Activated CD8-positive, alpha-beta T cell treated with anti-CD3 and anti-CD28 coated beads for 36 hours (primary cell): ENCODE measurements around the gene MACROD2. TPM values are rescaled to one million over a fixed set of nuclear protein-coding genes. Genes with fewer than 3 reads are reported as not detected.

Source experiments
- ATAC-seq: fragments of 200-7000 bp; cut with Tn5 transposase; one replicate; pipeline ENCODE4 v1.10.0; 2021; ENCODE audit warnings: mild to moderate bottlenecking, moderate library complexity
- CTCF ChIA-PET: fragments of 350-600 bp; sonication (Branson Sonifier 250); formaldehyde crosslinking; loops from one replicate; lab custom pipeline; 2021; ENCODE audit warnings: antibody characterized with exemption; lab: Charles Lee
- POLR2A ChIA-PET: fragments of 350-600 bp; sonication (Branson Sonifier 250); formaldehyde crosslinking; loops from one replicate; lab custom pipeline; 2021; ENCODE audit warnings: antibody characterized with exemption; lab: Charles Lee
- DNase-seq: peaks from one replicate; pipeline ENCODE4 v3.0.0-alpha.2; 2020
- H3K27ac Mint-ChIP-seq: one replicate; pipeline ENCODE4 v1.8.0; 2021; ENCODE audit warnings: mild to moderate bottlenecking, mixed read lengths
- H3K27me3 Mint-ChIP-seq: one replicate; pipeline ENCODE4 v1.8.0; 2021; ENCODE audit warnings: mixed read lengths
- H3K36me3 Mint-ChIP-seq: one replicate; pipeline ENCODE4 v1.8.0; 2021; ENCODE audit warnings: low read depth, mixed read lengths
- H3K4me1 Mint-ChIP-seq: one replicate; pipeline ENCODE4 v1.8.0; 2021; ENCODE audit warnings: low read depth, mixed read lengths
- H3K4me3 Mint-ChIP-seq: one replicate; pipeline ENCODE4 v1.8.0; 2021; ENCODE audit warnings: mild to moderate bottlenecking, moderate library complexity, mixed read lengths
- H3K9me3 Mint-ChIP-seq: one replicate; pipeline ENCODE4 v1.8.0; 2021; ENCODE audit warnings: mixed read lengths
- CTCF ChIP-seq: fragments of 200-600 bp; IDR thresholded peaks from one replicate; pipeline ENCODE4 v1.8.0; 2022; ENCODE audit warnings: antibody characterized with exemption, mild to moderate bottlenecking
- intact Hi-C: fragments of 100-400 bp; cut with micrococcal nuclease; formaldehyde crosslinking; loops from one replicate; pipeline ENCODE4 v1.10.0; 2022
- total RNA-seq, 2 experiments: library from RNA; stranded (reverse); gene quantifications; one replicate each; pipeline ENCODE4 v1.2.3, GENCODE V29; 2021

The MACROD2 gene
- total RNA-seq, 2 experiments from 2014 or later: not detected

- H3K36me3 Mint-ChIP-seq: no peaks in the 10 kb centered on the region
- H3K9me3 Mint-ChIP-seq: no peaks in the 10 kb centered on the region
- no peak overlapping the region for H3K27ac Mint-ChIP-seq
- ATAC-seq: no peak
- TF ChIP-seq CTCF: no peak
- intact Hi-C loops: no loop called here
- POLR2A ChIA-PET: no interaction called here
- no peaks in the 10 kb centered on the region for H3K4me1 Mint-ChIP-seq
- no peak overlapping the region for H3K4me3 Mint-ChIP-seq
- no peak for DNase-seq
- CTCF ChIA-PET: no interaction called here
- no peaks in the 10 kb centered on the region for H3K27me3 Mint-ChIP-seq
Observed at GRCh38 chr20:14422892-14423291, 427.6 kb downstream of the MACROD2 start.

GRCh38 chr20:14431568-14431967 is 436.3 kb downstream of the MACROD2 start:
- ChIA-PET CTCF (no interaction called here), POLR2A (no interaction called here)
- Mint-ChIP-seq H3K9me3 (no peaks in the 10 kb centered on the region), H3K4me1 (no peaks in the 10 kb centered on the region), H3K4me3 (no peak overlapping the region), H3K27ac (no peak overlapping the region), H3K36me3 (no peaks in the 10 kb centered on the region), H3K27me3 (no peaks in the 10 kb centered on the region)
- intact Hi-C loops: no loop called here
- DNase-seq (no peak), ATAC-seq (no peak)
- TF ChIP-seq CTCF: no peak

- Mint-ChIP-seq H3K4me3 (no peak overlapping the region), H3K36me3 (no peaks in the 10 kb centered on the region), H3K27ac (no peak overlapping the region), H3K27me3 (no peaks in the 10 kb centered on the region), H3K4me1 (no peaks in the 10 kb centered on the region), H3K9me3 (no peaks in the 10 kb centered on the region)
- ChIA-PET POLR2A (no interaction called here), CTCF (no interaction called here)
- intact Hi-C loops: no loop called here
- TF ChIP-seq CTCF: no peak
- DNase-seq (no peak), ATAC-seq (no peak)
Observed at GRCh38 chr20:14432085-14432484, 436.8 kb downstream of the MACROD2 start.

GRCh38 chr20:14432597-14432996 is 437.3 kb downstream of the MACROD2 start:
- CTCF ChIA-PET: no interaction called here
- Mint-ChIP-seq H3K27me3 (no peaks in the 10 kb centered on the region), H3K27ac (no peak overlapping the region), H3K4me3 (no peak overlapping the region), H3K36me3 (no peaks in the 10 kb centered on the region), H3K9me3 (no peaks in the 10 kb centered on the region), H3K4me1 (no peaks in the 10 kb centered on the region)
- POLR2A ChIA-PET: no interaction called here
- no peak for TF ChIP-seq CTCF
- DNase-seq (no peak), ATAC-seq (no peak)
- intact Hi-C loops: no loop called here

- no peaks in the 10 kb centered on the region for H3K4me1 Mint-ChIP-seq
- DNase-seq: no peak
- POLR2A ChIA-PET: no interaction called here
Observed at GRCh38 chr20:14434384-14435136, 439.2 kb downstream of the MACROD2 start.

More at GRCh38 chr20:14434384-14435136, 439.2 kb downstream of the MACROD2 start:
- no peak for ATAC-seq
- Mint-ChIP-seq H3K27me3 (no peaks in the 10 kb centered on the region), H3K27ac (no peak overlapping the region), H3K36me3 (no peaks in the 10 kb centered on the region), H3K4me3 (no peak overlapping the region), H3K9me3 (no peaks in the 10 kb centered on the region)
- intact Hi-C loops: no loop called here
- no peak for TF ChIP-seq CTCF
- CTCF ChIA-PET: no interaction called here
